T-helper 17 cell (primary cell): ENCODE results near the gene VGLL2. TPM values are rescaled to one million over a fixed set of nuclear protein-coding genes. Genes with fewer than 3 reads are reported as not detected.

Experiments used
- ATAC-seq: fragments of 150-1000 bp; cut with Tn5 transposase; 2 replicates; pipeline ENCODE4 v1.10.0; 2021; ENCODE audit warnings: mild to moderate bottlenecking, moderate library complexity
- DNase-seq, 3 donors: peaks; one replicate each; pipeline versions ENCODE4 v3.0.0 to v3.0.0-alpha.2; 2020 to 2021
- H3K9me3 ChIP-seq: one replicate; pipeline ENCODE4 v1.7.0; 2013; ENCODE audit warnings: low read length, mild to moderate bottlenecking; ENCODE audit not compliant: control insufficient read depth, poor library complexity, severe bottlenecking
- H3K27ac Mint-ChIP-seq: one replicate; pipeline ENCODE4 v1.8.0; 2022; ENCODE audit warnings: mild to moderate bottlenecking, moderate library complexity, mixed read lengths
- H3K27me3 Mint-ChIP-seq: one replicate; pipeline ENCODE4 v1.8.0; 2022; ENCODE audit warnings: mixed read lengths
- H3K36me3 Mint-ChIP-seq: one replicate; pipeline ENCODE4 v1.8.0; 2022; ENCODE audit warnings: low read depth, mixed read lengths
- H3K4me1 Mint-ChIP-seq: one replicate; pipeline ENCODE4 v1.8.0; 2022; ENCODE audit warnings: mild to moderate bottlenecking, mixed read lengths
- H3K4me3 Mint-ChIP-seq: one replicate; pipeline ENCODE4 v1.8.0; 2022; ENCODE audit warnings: mild to moderate bottlenecking, moderate library complexity, mixed read lengths
- total RNA-seq, 4 donors: library from RNA in 2 of 4; stranded (reverse) in 2 of 4; gene quantifications; one replicate each; pipeline ENCODE4 v1.2.3 and lab custom pipeline; 2022 to 2026

The VGLL2 gene
- total RNA-seq, 2 donors from 2014 or later: not detected

- peaks cover 16% of the 10 kb centered on the region for H3K27me3 Mint-ChIP-seq
- DNase-seq: no peak
- no peaks in the 10 kb centered on the region for H3K36me3 Mint-ChIP-seq
- no peak overlapping the region for H3K27ac Mint-ChIP-seq
- no peak for ATAC-seq
- H3K4me3 Mint-ChIP-seq: no peak overlapping the region
- no peaks in the 10 kb centered on the region for H3K4me1 Mint-ChIP-seq
- no peaks in the 10 kb centered on the region for H3K9me3 ChIP-seq
These were observed 43.7 kb downstream of the VGLL2 start for GRCh38 chr6:117309069-117309468.

- no peaks in the 10 kb centered on the region for H3K36me3 Mint-ChIP-seq
- DNase-seq (no peak), ATAC-seq (no peak)
- no peaks in the 10 kb centered on the region for H3K9me3 ChIP-seq
- H3K27me3 Mint-ChIP-seq: peaks cover 16% of the 10 kb centered on the region
- no peak overlapping the region for H3K4me3 Mint-ChIP-seq
- H3K4me1 Mint-ChIP-seq: no peaks in the 10 kb centered on the region
- no peak overlapping the region for H3K27ac Mint-ChIP-seq
These were observed 44.3 kb downstream of the VGLL2 start for GRCh38 chr6:117309611-117310010.

- Mint-ChIP-seq H3K27ac (no peak overlapping the region), H3K36me3 (peaks cover under 1% of the 10 kb centered on the region), H3K4me3 (no peak overlapping the region), H3K4me1 (no peaks in the 10 kb centered on the region), H3K27me3 (peaks cover 23% of the 10 kb centered on the region)
- ATAC-seq: no peak
- no peak for DNase-seq
- no peaks in the 10 kb centered on the region for H3K9me3 ChIP-seq
These were observed 46.0 kb downstream of the VGLL2 start for GRCh38 chr6:117311310-117311709.

GRCh38 chr6:117311726-117312125 lies 46.4 kb downstream of the VGLL2 start:
- H3K27me3 Mint-ChIP-seq: peaks cover 27% of the 10 kb centered on the region
- no peak overlapping the region for H3K4me3 Mint-ChIP-seq
- H3K27ac Mint-ChIP-seq: no peak overlapping the region
- H3K36me3 Mint-ChIP-seq: peaks cover 2% of the 10 kb centered on the region
- no peaks in the 10 kb centered on the region for H3K9me3 ChIP-seq
- ATAC-seq: no peak
- no peak for DNase-seq
- no peaks in the 10 kb centered on the region for H3K4me1 Mint-ChIP-seq

- DNase-seq (no peak), ATAC-seq (no peak)
- Mint-ChIP-seq H3K4me3 (no peak overlapping the region), H3K27me3 (peaks cover 20% of the 10 kb centered on the region), H3K36me3 (peaks cover 2% of the 10 kb centered on the region), H3K27ac (no peak overlapping the region), H3K4me1 (no peaks in the 10 kb centered on the region)
- no peaks in the 10 kb centered on the region for H3K9me3 ChIP-seq
These were observed 51.9 kb downstream of the VGLL2 start for GRCh38 chr6:117317261-117317660.

Other genes with a start within 250 kb of the VGLL2 start
- not detected for gene ROS1, start 160.4 kb downstream of the VGLL2 start, total RNA-seq
- gene DCBLD1, start 217.1 kb downstream of the VGLL2 start, total RNA-seq: 1 to 10 TPM; 1.4 to 1.8 TPM